Stimulated activated naive CD4-positive, alpha-beta T cell (primary cell): Measurements from ENCODE around the gene PRRG4.
A peak's percentile ranks its signal among the peaks of the same experiment; 100 is the strongest.
"Not testable (repeated sequence)": the region's sequence is repeated elsewhere in the genome, so short reads cannot be mapped to it uniquely, and the experiment has no call there.

Experiments
- DNase-seq, 6 experiments: peaks; one replicate each; lab custom pipeline; 2025; lab: John Stamatoyannopoulos, UW

The PRRG4 gene

GRCh38 chr11:32830796-32831195 is 1.1 kb downstream of the PRRG4 start:
- no peak for DNase-seq

GRCh38 chr11:32831221-32831620 is 1.5 kb downstream of the PRRG4 start:
- no peak for DNase-seq

- no peak for DNase-seq
Measured at GRCh38 chr11:32833921-32834320, 4.2 kb downstream of the PRRG4 start.

- no peak for DNase-seq
Measured at GRCh38 chr11:32836946-32837345, 7.2 kb downstream of the PRRG4 start.

GRCh38 chr11:32838505-32839274 is 9.0 kb downstream of the PRRG4 start:
- no peak for DNase-seq

GRCh38 chr11:32839308-32839707 is 9.6 kb downstream of the PRRG4 start:
- no peak for DNase-seq

- DNase-seq = no peak
Measured at GRCh38 chr11:32840587-32840986, 10.9 kb downstream of the PRRG4 start.

- DNase-seq = no peak
Measured at GRCh38 chr11:32843544-32843943, 13.8 kb downstream of the PRRG4 start.

- no peak for DNase-seq
Measured at GRCh38 chr11:32847511-32847910, 17.8 kb downstream of the PRRG4 start.

- DNase-seq = no peak
Measured at GRCh38 chr11:32849761-32850160, 20.0 kb downstream of the PRRG4 start.

GRCh38 chr11:32851251-32851650 is 21.5 kb downstream of the PRRG4 start:
- no peak for DNase-seq

GRCh38 chr11:32852207-32852606 is 22.5 kb downstream of the PRRG4 start:
- DNase-seq = no peak

- no peak for DNase-seq
Measured at GRCh38 chr11:32855601-32856000, 25.9 kb downstream of the PRRG4 start.

- DNase-seq = no peak
Measured at GRCh38 chr11:32858731-32859130, 29.0 kb downstream of the PRRG4 start.

- no peak for DNase-seq
Measured at GRCh38 chr11:32861850-32862577, 32.3 kb downstream of the PRRG4 start.

GRCh38 chr11:32864555-32864954 is 34.8 kb downstream of the PRRG4 start:
- DNase-seq = no peak

GRCh38 chr11:32868752-32869151 is 39.0 kb downstream of the PRRG4 start:
- DNase-seq = not testable (repeated sequence)

- DNase-seq = peak in 3 of 6 experiments; percentile 7 to 16 (median 8)
Measured at GRCh38 chr11:32870676-32871075, 40.9 kb downstream of the PRRG4 start.

- no peak for DNase-seq
Measured at GRCh38 chr11:32874132-32874531, 44.4 kb downstream of the PRRG4 start.

GRCh38 chr11:32881286-32881685 is 51.6 kb downstream of the PRRG4 start:
- DNase-seq = no peak

GRCh38 chr11:32883421-32883820 is 53.7 kb downstream of the PRRG4 start:
- no peak for DNase-seq

GRCh38 chr11:32884023-32884422 is 54.3 kb downstream of the PRRG4 start:
- no peak for DNase-seq

- peak in 1 of 6 experiments; percentile 6 for DNase-seq
Measured at GRCh38 chr11:32884770-32885384, 55.1 kb downstream of the PRRG4 start.
